GF-D8 (cell line): Measurements from ENCODE around the gene TRMT6.

Experiments used
- DNase-seq: peaks from one replicate; lab custom pipeline; 2025; lab: John Stamatoyannopoulos, UW

Gene TRMT6

DNA sequence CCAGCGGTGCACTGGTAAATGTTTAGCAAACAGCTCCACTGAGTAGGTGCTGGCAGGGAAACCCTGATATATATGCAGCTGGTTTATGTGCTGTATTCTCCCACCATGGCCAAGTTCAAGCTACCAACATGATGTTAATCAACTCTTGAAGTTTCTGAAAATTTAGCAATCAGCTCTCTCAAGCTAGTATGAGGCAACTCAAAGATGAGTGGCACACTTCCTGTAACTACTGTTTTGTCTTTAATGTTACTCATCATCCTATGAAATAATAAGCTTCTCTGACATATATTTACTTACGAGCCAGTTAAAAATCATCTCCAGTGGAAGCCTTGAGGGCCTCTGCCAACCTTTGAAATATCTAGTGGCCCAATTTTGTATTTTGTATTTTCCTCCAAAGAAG is 54.7 kb downstream of the TRMT6 start:
- no peak for DNase-seq

DNA sequence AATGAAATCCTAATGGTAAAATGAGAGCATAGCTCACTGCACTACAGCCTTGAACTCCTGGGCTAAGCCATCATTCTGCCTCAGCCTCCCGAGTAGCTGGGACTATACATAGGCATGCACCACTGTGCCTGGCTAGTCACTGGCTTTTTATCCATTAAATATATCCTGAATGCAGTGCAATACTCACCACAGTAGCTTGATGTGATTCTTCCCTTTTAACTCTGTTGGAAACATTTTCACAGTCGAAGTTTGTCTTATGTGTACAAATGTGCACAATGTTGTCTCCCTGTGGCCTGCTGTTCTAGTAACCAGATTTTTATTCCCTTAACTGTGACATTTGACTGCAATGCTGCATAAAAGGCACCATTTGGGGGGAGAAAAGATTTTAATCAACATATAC is 56.7 kb downstream of the TRMT6 start:
- DNase-seq, result no peak

DNA sequence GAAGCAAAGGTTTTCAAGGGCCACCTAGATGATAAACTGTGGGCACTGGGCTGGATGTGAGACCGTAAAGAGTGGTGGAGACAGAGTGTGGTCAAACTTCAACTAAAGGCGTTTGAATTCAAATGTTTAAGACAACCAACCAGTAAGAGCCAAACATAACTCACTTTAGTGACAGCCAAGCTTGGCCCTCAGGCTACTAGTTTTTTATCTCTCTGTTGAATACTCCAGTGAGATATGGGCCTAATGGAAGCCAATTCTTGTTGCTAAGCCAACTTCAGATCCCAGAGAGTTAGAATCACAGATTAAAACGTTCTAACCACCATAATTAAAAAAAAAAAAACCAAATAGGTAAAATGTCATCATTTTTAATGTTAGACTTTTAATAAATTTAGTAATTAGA is 57.3 kb downstream of the TRMT6 start:
- DNase-seq, result no peak

DNA sequence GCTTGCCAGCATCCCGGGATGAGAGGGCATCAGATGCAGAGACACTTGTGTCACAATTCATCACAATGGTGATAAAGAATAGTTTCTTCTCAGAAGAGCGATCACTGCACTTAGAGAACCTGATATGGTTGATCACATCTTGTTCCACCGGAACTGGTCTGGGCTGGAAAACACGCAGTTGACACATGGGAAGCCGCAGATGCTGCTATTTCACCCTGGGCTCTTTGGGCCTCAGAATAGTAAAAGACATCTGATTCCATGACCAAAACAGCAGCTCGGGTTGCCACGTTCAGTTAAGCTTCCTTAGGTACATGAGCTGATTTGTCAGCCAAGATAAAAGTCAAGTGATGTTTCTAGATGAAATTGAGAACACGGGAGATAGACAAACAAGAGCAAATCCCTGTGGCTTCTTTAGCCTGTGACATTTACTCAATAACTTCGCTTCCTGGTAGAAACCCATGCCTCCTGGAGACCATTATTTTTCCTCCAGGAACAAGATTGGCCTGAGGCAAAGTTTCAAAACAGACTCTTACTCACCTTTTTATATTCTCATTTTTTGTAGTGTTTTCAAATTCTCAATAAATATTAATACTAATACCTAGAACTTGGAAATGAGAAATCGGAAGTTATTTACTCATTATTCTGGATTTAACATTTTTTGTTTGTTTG is 59.4 kb downstream of the TRMT6 start:
- no peak for DNase-seq

DNA sequence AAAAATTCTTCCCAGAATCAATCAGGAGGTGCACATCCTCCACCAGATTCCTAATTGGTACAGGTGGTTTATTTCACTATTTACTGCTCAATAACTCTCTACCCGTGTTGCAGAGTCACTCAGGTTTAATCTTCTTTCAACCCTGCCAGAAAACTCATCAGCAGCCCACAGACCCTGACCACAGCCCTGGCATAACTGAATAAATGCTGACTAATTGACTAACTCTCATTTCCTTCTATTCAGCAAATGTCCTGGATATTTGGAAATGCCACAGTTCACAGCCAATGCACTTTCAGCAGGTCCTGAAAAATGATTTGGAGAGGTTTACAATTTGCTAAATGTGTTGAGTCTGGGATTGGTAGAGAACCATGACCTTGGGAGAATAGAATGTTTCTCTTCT is 62.3 kb downstream of the TRMT6 start:
- no peak for DNase-seq

DNA sequence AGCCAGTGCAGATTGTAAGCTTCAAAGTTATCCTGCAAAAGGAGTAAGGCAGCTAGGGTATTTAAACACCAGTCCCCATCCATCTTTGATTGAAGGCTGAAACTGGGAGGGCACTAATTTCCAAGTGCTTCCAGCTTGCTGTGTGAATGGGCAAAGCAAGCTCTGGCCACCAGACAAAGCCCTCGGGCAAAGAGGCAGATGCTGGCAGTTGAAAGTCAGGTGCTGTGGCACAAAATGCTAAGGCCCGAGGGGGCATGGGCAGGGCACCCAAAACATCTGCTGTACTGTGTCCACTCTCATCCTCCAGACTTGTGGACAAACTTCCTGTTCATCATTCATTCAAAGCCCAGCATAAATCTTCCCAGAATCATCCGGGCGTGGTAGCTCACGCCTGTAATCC is 62.9 kb downstream of the TRMT6 start:
- DNase-seq, result no peak
